Neural cell (in vitro differentiated cells): ENCODE results near the gene PDLIM5.

Experiments
- EZH2 ChIP-seq: fragments of 200-600, 300-800 bp; shearing (Covaris generic), sonication (generic); IDR thresholded peaks from 2 replicates; pipeline ENCODE4 v1.6.1; 2014; ENCODE audit warnings: antibody characterized with exemption, low read length, borderline replicate concordance, mild to moderate bottlenecking; ENCODE audit not compliant: insufficient read depth, poor library complexity, severe bottlenecking
- MXI1 ChIP-seq: fragments of 450-650 bp; conservative IDR thresholded peaks from 2 replicates; pipeline ENCODE4 v1.6.1; 2014; ENCODE audit warnings: antibody characterized with exemption, mild to moderate bottlenecking; ENCODE audit not compliant: poor library complexity, severe bottlenecking
- RAD21 ChIP-seq: fragments of 450-650 bp; conservative IDR thresholded peaks from 2 replicates; pipeline ENCODE4 v1.6.1; 2014; ENCODE audit warnings: antibody characterized with exemption, mild to moderate bottlenecking, moderate library complexity
- REST ChIP-seq: IDR thresholded peaks from 2 replicates; pipeline ENCODE4 v1.6.1; 2012; ENCODE audit warnings: borderline replicate concordance
- TF ChIP-seq, protein P1 (sequence below): fragments of 450-650 bp; IDR thresholded peaks from 2 replicates; pipeline ENCODE4 v1.5.1; 2014; ENCODE audit warnings: antibody characterized with exemption, mild to moderate bottlenecking, moderate library complexity; ENCODE audit not compliant: poor library complexity, severe bottlenecking

DNA sequence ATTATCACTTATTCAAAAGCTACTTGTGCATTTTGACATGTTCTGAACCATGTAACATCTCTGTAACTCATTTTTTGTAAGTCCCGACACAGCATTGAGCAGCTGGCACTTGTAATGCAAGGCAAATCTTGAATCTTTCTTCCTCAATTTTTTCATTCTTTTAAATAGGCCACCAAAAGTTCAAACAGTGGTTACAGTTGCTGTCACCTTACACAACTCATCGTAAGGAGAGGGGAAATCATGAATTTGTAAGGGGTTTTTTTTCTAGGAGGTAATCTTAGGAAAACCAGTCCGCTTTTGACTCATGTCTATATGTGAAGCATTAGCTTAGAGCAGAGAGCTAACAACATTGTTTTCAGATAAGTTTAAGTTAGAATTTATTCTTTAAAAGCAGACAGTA lies 124.5 kb downstream of the PDLIM5 start:
- TF ChIP-seq, protein P1, sequence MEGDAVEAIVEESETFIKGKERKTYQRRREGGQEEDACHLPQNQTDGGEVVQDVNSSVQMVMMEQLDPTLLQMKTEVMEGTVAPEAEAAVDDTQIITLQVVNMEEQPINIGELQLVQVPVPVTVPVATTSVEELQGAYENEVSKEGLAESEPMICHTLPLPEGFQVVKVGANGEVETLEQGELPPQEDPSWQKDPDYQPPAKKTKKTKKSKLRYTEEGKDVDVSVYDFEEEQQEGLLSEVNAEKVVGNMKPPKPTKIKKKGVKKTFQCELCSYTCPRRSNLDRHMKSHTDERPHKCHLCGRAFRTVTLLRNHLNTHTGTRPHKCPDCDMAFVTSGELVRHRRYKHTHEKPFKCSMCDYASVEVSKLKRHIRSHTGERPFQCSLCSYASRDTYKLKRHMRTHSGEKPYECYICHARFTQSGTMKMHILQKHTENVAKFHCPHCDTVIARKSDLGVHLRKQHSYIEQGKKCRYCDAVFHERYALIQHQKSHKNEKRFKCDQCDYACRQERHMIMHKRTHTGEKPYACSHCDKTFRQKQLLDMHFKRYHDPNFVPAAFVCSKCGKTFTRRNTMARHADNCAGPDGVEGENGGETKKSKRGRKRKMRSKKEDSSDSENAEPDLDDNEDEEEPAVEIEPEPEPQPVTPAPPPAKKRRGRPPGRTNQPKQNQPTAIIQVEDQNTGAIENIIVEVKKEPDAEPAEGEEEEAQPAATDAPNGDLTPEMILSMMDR = no peak
- TF ChIP-seq RAD21 (no peak), MXI1 (no peak), EZH2 (no peak), REST (no peak)
